ENCODE measurements around the gene GPRIN1. TPM values are rescaled to one million over a fixed set of nuclear protein-coding genes. Genes with fewer than 3 reads are reported as not detected.

GPRIN1 gene
- total and polyA plus RNA-seq, 2 of the 4 experiments (the other 2 are of a cell fraction) = 3.0 to 4.7 TPM

- Histone ChIP-seq H4K5ac (ENCODE audit: low read depth, low read length) (no peak overlapping the region), H3K9ac (ENCODE audit: low read depth, low read length) (no peak overlapping the region), H3K4me2 (ENCODE audit: low read depth, low read length) (no peak overlapping the region), H4K8ac (ENCODE audit: low read depth in 2 of 2, low read length in 2 of 2) (no peak overlapping the region), H2BK120ac (ENCODE audit: low read depth, low read length) (no peak overlapping the region), H2AK9ac (replicated peaks; ENCODE audit: low read depth, low read length, poor library complexity) (no peak overlapping the region), H4K91ac (ENCODE audit: insufficient read depth, low read depth, low read length) (no peak overlapping the region), H3K14ac (replicated peaks; ENCODE audit: low read depth, low read length) (no peak overlapping the region), H3K23ac (ENCODE audit: low read depth, low read length) (no peak overlapping the region), H2AK5ac (ENCODE audit: low read depth, low read length) (no peak overlapping the region), H3K27ac (ENCODE audit: insufficient read depth, low read length) (no peak overlapping the region), H2BK15ac (ENCODE audit: low read depth, low read length) (no peak overlapping the region), H2BK20ac (ENCODE audit: low read depth, low read length) (no peak overlapping the region), H2BK5ac (ENCODE audit: low read depth, low read length, poor library complexity, severe bottlenecking) (no peak overlapping the region), H3K4me1 (ENCODE audit: control insufficient read depth, insufficient read depth, low read length) (peaks cover 3% of the 10 kb centered on the region), H3K27me3 (ENCODE audit: control insufficient read depth, insufficient read depth, low read length) (peaks cover 5% of the 10 kb centered on the region; the same call in 1 of the 2 replicates), H3K56ac (ENCODE audit: extremely low read depth, insufficient read depth, low read length) (no peak overlapping the region), H3K36me3 (ENCODE audit: control insufficient read depth, insufficient read depth, low read length) (no peaks in the 10 kb centered on the region), H4K20me1 (ENCODE audit: insufficient read depth, low read length) (no peaks in the 10 kb centered on the region), H3K4ac (ENCODE audit: low read depth, low read length) (no peak overlapping the region), H2AFZ (replicated peaks; ENCODE audit: low read length, poor library complexity) (peak overlapping the region; percentile 3), H3K9me3 (ENCODE audit: control insufficient read depth, insufficient read depth, low read length) (no peaks in the 10 kb centered on the region), H3K4me3 (ENCODE audit: insufficient read depth, low read depth, low read length) (no peak overlapping the region), H3K79me1 (ENCODE audit: low read depth in 1 of 2, low read length in 2 of 2) (no peaks in the 10 kb centered on the region), H3K18ac (ENCODE audit: low read depth, low read length) (no peak overlapping the region), H3K9me1 (ENCODE audit: insufficient read depth, low read length) (0 out of 2 replicates have a peak, but pooled peaks cover under 1% of the 10 kb centered on the region)
- in situ Hi-C loops (cut with MboI; ENCODE audit: low sequenced_read_pairs) = loop anchor here (10.0 to 25.0 kb wide), 2 partner anchors 51 to 837 kb away; no protein-coding TSS in a partner anchor
- no peak for TF ChIP-seq MXI1 (IDR thresholded peaks at IDR 0.05; ENCODE audit: borderline replicate concordance, low read depth, low read length)
- TF ChIP-seq FOS (IDR thresholded peaks at IDR 0.05; ENCODE audit: low read depth, low read length) = no peak
- intact Hi-C loops (cut with micrococcal nuclease) = loop anchor here (1.0 kb wide), 4 partner anchors 40 to 84 kb away; partner anchors contain the start of gene TSPAN17
- ATAC-seq (ENCODE audit: low read depth) = no peak
- CTCF ChIA-PET = interaction anchor here (1.0 to 1.8 kb wide), 3 partner anchors 44 to 158 kb away, joined by 3 to 5 read pairs (median 3); partner anchors contain the start of gene CLTB
- dilution Hi-C loops (cut with HindIII; ENCODE audit: low sequenced_read_pairs, unreplicated experiment) = no loop called here
- DNase-seq = no peak
- POLR2A ChIA-PET (ENCODE audit: unreplicated experiment) = interaction anchor here (0.5 kb wide), 1 partner anchor 138 kb away, joined by 12 read pairs; no protein-coding TSS in a partner anchor
- 79% methylated on average over 5 of the region's 10 CpGs; no CpG with 5 or more reads in 1 of the 2 experiments for WGBS, 2 experiments (ENCODE audit: extremely low coverage in 2 of 2, insufficient read length in 1 of 2)
- BruUV-seq (replicated peaks) = no TSS peak
Measured at GRCh38 chr5:176574297-176574591, 35.7 kb downstream of the GPRIN1 start.

Measured in IMR-90 (cell line).